H1 (cell line): ENCODE measurements around the gene NABP1. TPM values are rescaled to one million over a fixed set of nuclear protein-coding genes. Genes with fewer than 3 reads are reported as not detected.

Experiments used
- CTCF ChIA-PET: fragments of 300-600 bp; sonication (Branson Sonifier 250); formaldehyde crosslinking; loops from one replicate; lab custom pipeline; 2021; ENCODE audit not compliant: partially characterized antibody; lab: Charles Lee
- POLR2A ChIA-PET: fragments of 300-600 bp; sonication (Branson Sonifier 250); formaldehyde crosslinking; loops from one replicate; lab custom pipeline; 2021; ENCODE audit warnings: inconsistent platforms; ENCODE audit not compliant: partially characterized antibody; lab: Charles Lee
- DNase-seq, 2 experiments: peaks; one replicate each; pipeline versions ENCODE4 v3.0.0 to v3.0.0-alpha.2; 2010 to 2022; ENCODE audit warnings: low spot score in 2 of 2, low read depth in 1 of 2, mixed read lengths in 1 of 2
- FAIRE-seq: peaks from 2 replicates; lab custom pipeline; 2011; peaks lifted over from hg19 to GRCh38; lab: Jason Lieb, UNC
- H2AFZ ChIP-seq: 2 replicates; pipeline ENCODE4 v1.8.1; 2012; ENCODE audit warnings: low read length, inconsistent platforms
- H2AK5ac ChIP-seq: 2 replicates; pipeline ENCODE4 v1.6.1; 2013; ENCODE audit warnings: low read depth, low read length
- H2BK120ac ChIP-seq: replicated peaks from 2 replicates; pipeline ENCODE3; 2013; ENCODE audit warnings: low read depth, low read length, inconsistent platforms
- H2BK12ac ChIP-seq: 2 replicates; pipeline ENCODE4 v1.6.1; 2013; ENCODE audit warnings: low read depth, low read length
- H2BK15ac ChIP-seq: 2 replicates; pipeline ENCODE4 v1.6.1; 2013; ENCODE audit warnings: low read length
- H2BK20ac ChIP-seq: 2 replicates; pipeline ENCODE4 v1.6.1; 2013; ENCODE audit warnings: low read length
- H2BK5ac ChIP-seq: 2 replicates; pipeline ENCODE4 v1.6.1; 2013; ENCODE audit warnings: low read depth, low read length
- H3K14ac ChIP-seq: 2 replicates; pipeline ENCODE4 v1.6.1; 2013; ENCODE audit warnings: inconsistent platforms; ENCODE audit not compliant: insufficient read length
- H3K18ac ChIP-seq: 2 replicates; pipeline ENCODE4 v1.6.1; 2013; ENCODE audit warnings: low read length; ENCODE audit errors: extremely low read depth
- H3K23ac ChIP-seq: 2 replicates; pipeline ENCODE4 v1.6.1; 2013; ENCODE audit warnings: inconsistent platforms; ENCODE audit not compliant: insufficient read length
- H3K23me2 ChIP-seq: 2 replicates; pipeline ENCODE4 v1.6.1; 2013; ENCODE audit warnings: low read depth, low read length
- H3K27ac ChIP-seq: 2 replicates; pipeline ENCODE4 v1.6.1; 2011; ENCODE audit warnings: low read depth, low read length, inconsistent platforms
- H3K27me3 ChIP-seq, 4 experiments: replicated peaks in 1 of 4; 1 replicate in 1 of 4; 2 replicates in 3 of 4; pipeline versions ENCODE4 v1.6.1 to v1.8.1; 2011 to 2013; ENCODE audit warnings: low read length in 3 of 4, mild to moderate bottlenecking in 3 of 4, inconsistent platforms in 2 of 4, mixed read lengths in 2 of 4, moderate library complexity in 1 of 4; ENCODE audit not compliant: control insufficient read depth in 3 of 4, insufficient read depth in 3 of 4; ENCODE audit errors: extremely low read depth in 1 of 4
- H3K36me3 ChIP-seq, 4 experiments: 2 replicates each; pipeline versions ENCODE4 v1.6.1 to v1.8.1; 2011 to 2013; ENCODE audit warnings: mild to moderate bottlenecking in 4 of 4, low read length in 3 of 4, moderate library complexity in 2 of 4, control low read depth in 1 of 4, inconsistent platforms in 1 of 4; ENCODE audit not compliant: insufficient read depth in 4 of 4, control insufficient read depth in 2 of 4
- H3K4ac ChIP-seq: replicated peaks from 2 replicates; pipeline ENCODE3; 2013; ENCODE audit warnings: low read length, low read depth, mixed read lengths, inconsistent platforms; ENCODE audit not compliant: insufficient read length
- H3K4me1 ChIP-seq, 4 experiments: replicated peaks in 1 of 4; 1 replicate in 1 of 4; 2 replicates in 3 of 4; pipeline versions ENCODE4 v1.6.1 to v1.8.1; 2011 to 2013; ENCODE audit warnings: low read length in 3 of 4, inconsistent platforms in 2 of 4, mixed read lengths in 1 of 4; ENCODE audit not compliant: insufficient read depth in 4 of 4, control insufficient read depth in 3 of 4
- H3K4me2 ChIP-seq, 2 experiments: 2 replicates each; pipeline versions ENCODE4 v1.6.1 to v1.8.1; 2011 to 2013; ENCODE audit warnings: low read depth in 2 of 2, low read length in 2 of 2, control low read depth in 1 of 2, inconsistent platforms in 1 of 2, mild to moderate bottlenecking in 1 of 2; ENCODE audit not compliant: insufficient read depth in 1 of 2
- H3K4me3 ChIP-seq, 4 experiments: fragments of 200-600, 300-600 bp in 1 of 4; sonication (generic), shearing (Covaris generic), sonication (Bioruptor Twin) in 1 of 4; 2 replicates each; pipeline versions ENCODE4 v1.5.1 to v1.8.1; 2011 to 2016; ENCODE audit warnings: low read length in 4 of 4, low read depth in 3 of 4, control low read depth in 2 of 4, inconsistent platforms in 2 of 4, mild to moderate bottlenecking in 2 of 4, mixed read lengths in 1 of 4, moderate library complexity in 1 of 4; ENCODE audit not compliant: insufficient read depth in 2 of 4; ENCODE audit errors: extremely low read depth in 1 of 4
- H3K56ac ChIP-seq: replicated peaks from 2 replicates; pipeline ENCODE3; 2013; ENCODE audit warnings: low read depth, mild to moderate bottlenecking, mixed read lengths, low read length, inconsistent platforms; ENCODE audit not compliant: insufficient read length
- H3K79me1 ChIP-seq: 2 replicates; pipeline ENCODE4 v1.6.1; 2013; ENCODE audit warnings: low read depth, low read length, control low read depth
- H3K79me2 ChIP-seq, 2 experiments: 2 replicates each; pipeline versions ENCODE4 v1.6.1 to v1.8.1; 2012 to 2013; ENCODE audit warnings: low read length in 2 of 2, mild to moderate bottlenecking in 2 of 2, inconsistent platforms in 1 of 2; ENCODE audit not compliant: insufficient read depth in 2 of 2, control insufficient read depth in 1 of 2
- H3K9ac ChIP-seq, 4 experiments: replicated peaks in 1 of 4; 1 replicate in 1 of 4; 2 replicates in 3 of 4; pipeline versions ENCODE4 v1.6.1 to v1.8.1; 2011 to 2013; ENCODE audit warnings: low read depth in 3 of 4, low read length in 3 of 4, control low read depth in 2 of 4, mild to moderate bottlenecking in 2 of 4, moderate library complexity in 2 of 4, inconsistent platforms in 1 of 4; ENCODE audit errors: extremely low read depth in 1 of 4
- H3K9me3 ChIP-seq, 2 experiments: 2 replicates each; pipeline versions ENCODE4 v1.6.1 to v1.8.1; 2012 to 2013; ENCODE audit warnings: mild to moderate bottlenecking in 2 of 2, moderate library complexity in 2 of 2, control low read depth in 1 of 2, inconsistent platforms in 1 of 2, low read depth in 1 of 2, low read length in 1 of 2, mixed read lengths in 1 of 2; ENCODE audit not compliant: insufficient read depth in 2 of 2
- H4K20me1 ChIP-seq, 2 experiments: replicated peaks in 1 of 2; 2 replicates each; pipeline versions ENCODE3 to v1.8.1; 2011 to 2013; ENCODE audit warnings: inconsistent platforms in 2 of 2, low read length in 2 of 2, mild to moderate bottlenecking in 1 of 2; ENCODE audit not compliant: insufficient read depth in 2 of 2, control insufficient read depth in 1 of 2
- H4K5ac ChIP-seq: 2 replicates; pipeline ENCODE4 v1.6.1; 2013; ENCODE audit warnings: low read length, low read depth, mixed read lengths, inconsistent platforms; ENCODE audit not compliant: insufficient read length
- H4K8ac ChIP-seq: 2 replicates; pipeline ENCODE4 v1.8.0; 2013; ENCODE audit warnings: mild to moderate bottlenecking, moderate library complexity, low read length, inconsistent platforms; ENCODE audit not compliant: insufficient read depth; ENCODE audit errors: extremely low read depth
- H4K91ac ChIP-seq: replicated peaks from 2 replicates; pipeline ENCODE3; 2013; ENCODE audit warnings: low read length, mixed read lengths, inconsistent platforms; ENCODE audit not compliant: insufficient read length
- CHD1 ChIP-seq: IDR thresholded peaks from 2 replicates; pipeline ENCODE4 v1.6.1; 2012; ENCODE audit warnings: low read depth, low read length, improper control_type of control experiment
- RNF2 ChIP-seq: fragments of 200-900, 300-1000 bp; sonication (generic); IDR thresholded peaks from 2 replicates; pipeline ENCODE4 v1.7.1; 2016; ENCODE audit warnings: borderline replicate concordance, low read depth, mild to moderate bottlenecking, antibody characterized with exemption, low read length; ENCODE audit not compliant: poor library complexity, severe bottlenecking; ENCODE audit errors: missing control alignments
- SIN3A ChIP-seq, 2 experiments: IDR thresholded peaks in 1 of 2; conservative IDR thresholded peaks in 1 of 2; 2 replicates each; pipeline ENCODE4 v1.6.1; 2011 to 2012; ENCODE audit warnings: low read length in 2 of 2, improper control_type of control experiment in 1 of 2, low read depth in 1 of 2, mild to moderate bottlenecking in 1 of 2
- polyA plus RNA-seq, 7 experiments: library from polyadenylated mRNA; depleted of rRNA in 3 of 7; stranded (reverse) in 5 of 7; unstranded in 2 of 7; fragments of >200 nt in 5 of 7; fragments of 200-250 nt in 2 of 7; gene quantifications; 1 replicate in 5 of 7; 2 replicates in 1 of 7; 4 replicates in 1 of 7; pipeline versions ENCODE4 v1.2.1 to v1.2.3, GENCODE V29; 2011 to 2013; ENCODE audit warnings: missing spikeins in 2 of 7, mixed read lengths in 2 of 7
- total RNA-seq: library from RNA; stranded (reverse); fragmentation: NEBNext Ultra II Directional; extraction: Animal tissue kit (Norgen Biotek cat#: 25700); gene quantifications from 2 replicates; pipeline ENCODE4 v1.2.1, GENCODE V29; 2021

Gene NABP1
- total and polyA plus RNA-seq, 2 of the 8 experiments (the other 6 are each of a cell fraction or from before 2014, with no cell fraction given), result 0.63 to 4.8 TPM

GRCh38 chr2:191696966-191697365 lies 19.0 kb downstream of the NABP1 start:
- Histone ChIP-seq H2BK12ac (no peak overlapping the region), H4K5ac (no peak overlapping the region), H2BK120ac (no peak overlapping the region), H3K9ac (no peak overlapping the region), H3K23me2 (no peaks in the 10 kb centered on the region), H3K18ac (no peak overlapping the region), H2BK15ac (no peak overlapping the region), H2BK20ac (no peak overlapping the region), H3K23ac (no peak overlapping the region), H3K27ac (no peak overlapping the region), H3K56ac (no peak overlapping the region), H4K20me1 (no peaks in the 10 kb centered on the region), H3K4me3 (no peak overlapping the region), H2AFZ (no peak overlapping the region), H4K8ac (no peak overlapping the region), H3K4me1 (no peaks in the 10 kb centered on the region), H2AK5ac (no peak overlapping the region), H3K4me2 (no peak overlapping the region), H3K79me1 (no peaks in the 10 kb centered on the region), H3K9me3 (peaks cover 0 to 2% of the 10 kb centered on the region in 2 experiments; a peak in 1 of 4 replicates), H3K79me2 (no peaks in the 10 kb centered on the region), H4K91ac (no peak overlapping the region), H2BK5ac (no peak overlapping the region), H3K14ac (no peak overlapping the region), H3K27me3 (no peaks in the 10 kb centered on the region), H3K4ac (no peak overlapping the region), H3K36me3 (no peaks in the 10 kb centered on the region)
- no peak for DNase-seq
- FAIRE-seq, result no peak
- POLR2A ChIA-PET, result no interaction called here
- CTCF ChIA-PET, result interaction anchor here (1.1 to 3.2 kb wide), 9 partner anchors 8 to 540 kb away, joined by 3 to 12 read pairs (median 4); no protein-coding TSS in a partner anchor
- TF ChIP-seq CHD1 (no peak), SIN3A (conservative IDR thresholded peaks at IDR 0.05 in 1 of 2, IDR thresholded peaks at IDR 0.05 in 1 of 2; ENCODE audit: low read depth in 1 of 2, low read length in 2 of 2) (no peak), RNF2 (no peak)
